Peyer's patch (tissue), 4 donors: ENCODE data around the gene LIMCH1. TPM values are rescaled to one million over a fixed set of nuclear protein-coding genes. Genes with fewer than 3 reads are reported as not detected.
A peak's percentile ranks its signal among the peaks of the same experiment; 100 is the strongest.

Experiments used
- DNase-seq, 3 donors: peaks; one replicate each; pipeline ENCODE4 v3.0.0-alpha.2; 2017 to 2019
- H3K27ac ChIP-seq, 4 donors: fragments of 200-600 bp; sonication (generic); one replicate each; pipeline ENCODE4 v1.5.1; 2016 to 2019
- H3K27me3 ChIP-seq, 2 donors: fragments of 200-600 bp; sonication (generic); one replicate each; pipeline ENCODE4 v1.5.1; 2019
- H3K36me3 ChIP-seq, 3 donors: fragments of 200-600 bp; sonication (generic); one replicate each; pipeline ENCODE4 v1.5.1; 2016 to 2019
- H3K4me1 ChIP-seq, 4 donors: fragments of 200-600 bp; sonication (generic); one replicate each; pipeline ENCODE4 v1.5.1; 2016 to 2019
- H3K4me3 ChIP-seq, 4 donors: fragments of 200-600 bp; sonication (generic); 1 replicate in 3 of 4; 2 replicates in 1 of 4; pipeline ENCODE4 v1.5.1; 2016 to 2019; ENCODE audit warnings: mild to moderate bottlenecking in 1 of 4
- H3K9me3 ChIP-seq, 4 donors: fragments of 200-600 bp; sonication (generic); one replicate each; pipeline ENCODE4 v1.5.1; 2016 to 2019; ENCODE audit warnings: mild to moderate bottlenecking in 1 of 4
- CTCF ChIP-seq, 6 experiments: fragments of 450-650 bp in 4 of 6; fragments of 200-600 bp in 2 of 6; sonication (generic) in 1 of 6; IDR thresholded peaks; one replicate each; pipeline ENCODE4 v1.5.1; 2017 to 2019; ENCODE audit warnings: antibody characterized with exemption in 6 of 6, mild to moderate bottlenecking in 3 of 6, moderate library complexity in 1 of 6
- POLR2A ChIP-seq, 2 donors: fragments of 450-650 bp; IDR thresholded peaks; one replicate each; pipeline ENCODE4 v1.5.1; 2017; ENCODE audit warnings: antibody characterized with exemption in 2 of 2, mild to moderate bottlenecking in 2 of 2, moderate library complexity in 2 of 2
- total RNA-seq, 4 donors: library from RNA; depleted of rRNA; stranded (reverse); fragments of >200 nt; gene quantifications; one replicate each; pipeline ENCODE4 v1.1.0, GENCODE V29; 2016

LIMCH1 gene
- total RNA-seq, 4 donors from 2014 or later, result 11.1 to 56.9 (median 20.4) TPM

GRCh38 chr4:41539711-41540110 is 1.8 kb downstream of the LIMCH1 start:
- Histone ChIP-seq H3K4me3 (no peak overlapping the region), H3K36me3 (no peaks in the 10 kb centered on the region), H3K27ac (peak overlapping the region in 1 of 4 donors; percentile 6), H3K9me3 (no peaks in the 10 kb centered on the region), H3K27me3 (no peaks in the 10 kb centered on the region), H3K4me1 (no peaks in the 10 kb centered on the region)
- no peak for TF ChIP-seq CTCF (IDR thresholded peaks at IDR 0.05)
- no peak for TF ChIP-seq POLR2A (IDR thresholded peaks at IDR 0.05)
- no peak for DNase-seq

- Histone ChIP-seq H3K27ac (no peak overlapping the region), H3K4me1 (no peaks in the 10 kb centered on the region), H3K27me3 (no peaks in the 10 kb centered on the region), H3K36me3 (no peaks in the 10 kb centered on the region), H3K9me3 (no peaks in the 10 kb centered on the region), H3K4me3 (no peak overlapping the region)
- TF ChIP-seq POLR2A (IDR thresholded peaks at IDR 0.05) (no peak), CTCF (IDR thresholded peaks at IDR 0.05) (no peak)
- no peak for DNase-seq
These were observed 2.7 kb downstream of the LIMCH1 start for GRCh38 chr4:41540687-41541086.

GRCh38 chr4:41541687-41542094 is 3.7 kb downstream of the LIMCH1 start:
- Histone ChIP-seq H3K36me3 (no peaks in the 10 kb centered on the region), H3K27me3 (no peaks in the 10 kb centered on the region), H3K27ac (peak overlapping the region in 1 of 4 donors; percentile 40), H3K9me3 (no peaks in the 10 kb centered on the region), H3K4me3 (no peak overlapping the region), H3K4me1 (no peaks in the 10 kb centered on the region)
- TF ChIP-seq CTCF (IDR thresholded peaks at IDR 0.05) (no peak), POLR2A (IDR thresholded peaks at IDR 0.05) (no peak)
- no peak for DNase-seq

GRCh38 chr4:41542526-41543275 is 4.7 kb downstream of the LIMCH1 start:
- DNase-seq, result no peak
- H3K9me3 ChIP-seq, result no peaks in the 10 kb centered on the region
- TF ChIP-seq CTCF (IDR thresholded peaks at IDR 0.05) (no peak), POLR2A (IDR thresholded peaks at IDR 0.05) (no peak)
- H3K4me3 ChIP-seq, result no peak overlapping the region
- no peaks in the 10 kb centered on the region for H3K27me3 ChIP-seq
- H3K27ac ChIP-seq, result no peak overlapping the region
- H3K4me1 ChIP-seq, result no peaks in the 10 kb centered on the region
- H3K36me3 ChIP-seq, result no peaks in the 10 kb centered on the region

- no peaks in the 10 kb centered on the region for H3K27me3 ChIP-seq
- TF ChIP-seq CTCF (IDR thresholded peaks at IDR 0.05) (no peak), POLR2A (IDR thresholded peaks at IDR 0.05) (no peak)
- H3K4me3 ChIP-seq, result no peak overlapping the region
- H3K9me3 ChIP-seq, result no peaks in the 10 kb centered on the region
- no peaks in the 10 kb centered on the region for H3K4me1 ChIP-seq
- no peak for DNase-seq
- H3K27ac ChIP-seq, result no peak overlapping the region
- H3K36me3 ChIP-seq, result no peaks in the 10 kb centered on the region
These were observed 7.3 kb downstream of the LIMCH1 start for GRCh38 chr4:41545238-41545637.
